ENCODE measurements around the gene PPP1R18.

- TF ChIP-seq CTCF (IDR thresholded peaks at IDR 0.05) (no peak), POLR2A (IDR thresholded peaks at IDR 0.05) (no peak)
These were observed 50.6 kb downstream of the PPP1R18 start for GRCh38 chr6:30635834-30636233.
